NCI-H2081 (cell line): Measurements from ENCODE around the gene WWP2.
A peak's percentile ranks its signal among the peaks of the same experiment; 100 is the strongest.
"Not testable (repeated sequence)": the region's sequence is repeated elsewhere in the genome, so short reads cannot be mapped to it uniquely, and the experiment has no call there.

Source experiments
- DNase-seq, 2 experiments: peaks; one replicate each; lab custom pipeline; 2025; lab: John Stamatoyannopoulos, UW

The WWP2 gene

DNA sequence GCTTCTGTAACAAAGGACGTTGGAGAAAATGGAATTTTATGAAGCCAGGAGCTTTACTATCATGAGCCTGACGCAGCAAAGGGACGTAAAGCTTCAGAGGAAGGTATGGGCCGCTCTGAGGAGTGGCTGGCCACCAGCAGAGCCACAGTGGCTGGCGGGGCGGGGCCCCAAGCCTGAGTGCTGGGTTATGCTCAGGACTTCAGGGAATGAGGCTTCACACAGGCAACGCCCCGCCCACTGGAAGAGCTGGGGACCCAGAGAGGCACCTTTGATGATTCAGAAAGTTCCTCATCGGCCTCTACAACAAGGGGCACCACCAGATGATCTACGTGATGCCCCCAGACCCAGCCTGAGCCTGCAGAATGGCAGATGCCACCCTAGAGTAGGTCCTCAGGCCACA lies 16.2 kb upstream of the WWP2 start:
- no peak for DNase-seq

- DNase-seq = no peak
Observed at GRCh38 chr16:69747115-69747514, 15.0 kb upstream of the WWP2 start.

- DNase-seq = no peak
Observed at GRCh38 chr16:69748694-69749345, 13.3 kb upstream of the WWP2 start.

DNA sequence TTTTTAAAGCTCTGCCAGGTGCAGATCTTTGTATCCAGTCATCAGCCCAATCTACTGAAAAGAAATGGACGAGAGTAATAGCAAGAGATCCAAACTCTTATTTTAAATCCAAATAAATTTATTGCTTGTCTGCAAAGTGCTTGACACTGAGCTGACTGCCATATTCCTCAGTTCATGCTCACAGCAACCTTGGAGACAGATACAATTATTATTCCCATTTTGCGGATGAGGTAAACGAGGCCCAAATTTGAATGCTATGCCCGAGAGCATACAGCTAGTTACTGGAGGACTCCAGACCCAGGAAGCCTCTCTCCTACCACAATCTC lies 8.0 kb upstream of the WWP2 start:
- no peak for DNase-seq

GRCh38 chr16:69754469-69755310 lies 7.4 kb upstream of the WWP2 start, which contains the start of gene NOB1:
NOB1 (minus strand) TSS chr16:69754926; CDS start chr16:69754910, 16 bp downstream.
- peak; percentile 92 for DNase-seq

- no peak for DNase-seq
Observed at GRCh38 chr16:69756705-69757104, 5.4 kb upstream of the WWP2 start.

- not testable (repeated sequence) for DNase-seq
Observed at GRCh38 chr16:69757375-69757774, 4.8 kb upstream of the WWP2 start.

DNA sequence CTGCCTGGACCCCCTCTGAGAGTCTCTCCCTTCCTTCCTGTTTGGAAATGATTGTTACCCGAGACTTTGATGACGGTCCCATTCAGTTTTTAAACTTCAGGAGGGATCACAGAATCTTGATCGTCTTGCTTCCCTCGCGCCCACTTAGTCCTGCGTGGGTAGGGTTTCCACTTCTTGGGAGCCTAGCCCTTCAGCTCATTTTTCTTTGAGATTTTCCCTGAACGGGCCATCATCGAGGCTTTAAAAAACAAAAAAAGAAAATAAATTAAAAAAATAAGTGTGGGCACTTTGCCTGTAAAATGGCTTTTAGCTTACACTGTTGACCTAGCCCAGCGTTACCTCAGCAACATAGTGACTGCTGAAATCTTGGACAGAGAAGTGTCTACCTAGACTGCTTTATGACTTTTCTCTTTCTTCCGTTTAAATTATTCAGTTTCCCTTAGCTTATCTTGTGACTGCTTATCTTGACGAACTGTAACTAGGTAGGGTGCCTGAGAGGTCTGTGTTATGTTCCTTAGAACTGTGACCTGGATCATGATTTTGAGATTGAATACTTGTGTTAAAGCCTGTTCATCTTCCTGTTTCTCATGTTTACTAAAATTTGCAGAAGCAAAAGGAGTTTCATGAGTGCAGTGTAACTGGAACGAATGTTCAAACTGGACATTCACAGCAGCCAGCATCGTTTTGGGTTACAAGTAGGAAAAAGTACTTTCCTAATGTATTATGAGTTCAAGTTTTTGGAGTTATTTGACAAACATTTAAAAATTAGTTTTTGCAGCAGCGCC lies 874 bp downstream of the WWP2 start:
- DNase-seq = no peak

- DNase-seq = no peak
Observed at GRCh38 chr16:69763599-69763942, 1.4 kb downstream of the WWP2 start.

DNA sequence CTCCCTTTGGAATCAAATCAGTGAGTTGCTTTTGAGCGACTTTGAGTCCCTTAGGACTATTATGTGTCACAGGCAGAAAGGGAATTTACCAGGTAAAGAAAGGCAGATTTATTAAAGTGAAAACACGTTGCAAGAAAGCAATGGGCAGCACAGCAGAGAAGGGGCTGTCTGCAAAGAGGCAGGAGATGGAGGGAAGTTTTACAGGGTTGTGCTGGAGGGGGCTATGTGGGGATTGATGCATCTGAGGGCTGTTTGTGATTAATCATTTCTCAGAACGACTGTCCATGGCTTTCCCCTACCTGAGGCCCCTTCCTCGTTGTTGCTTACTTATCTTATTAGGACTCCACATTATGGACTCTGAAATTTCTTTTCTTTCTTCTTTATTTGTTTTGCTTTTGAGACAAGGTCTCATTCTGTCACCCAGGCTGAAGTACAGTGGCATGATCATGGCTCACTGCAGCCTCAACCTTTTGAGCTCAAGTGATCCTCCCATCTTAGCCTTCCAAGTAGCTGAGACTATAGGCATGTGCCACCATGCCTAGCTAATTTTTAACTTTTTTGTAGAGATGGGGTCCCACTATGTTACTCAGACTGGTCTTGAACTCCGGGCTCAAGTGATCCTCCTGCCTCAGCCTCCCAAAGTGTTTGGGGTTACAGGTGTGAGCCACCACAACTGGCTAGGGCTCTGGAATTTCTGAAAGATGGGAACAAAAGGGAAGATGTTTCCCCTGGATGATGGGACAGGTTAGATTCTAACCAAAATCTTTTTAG lies 5.5 kb downstream of the WWP2 start:
- DNase-seq = no peak

GRCh38 chr16:69768666-69769065 lies 6.5 kb downstream of the WWP2 start:
- no peak for DNase-seq

GRCh38 chr16:69769404-69769803 lies 7.3 kb downstream of the WWP2 start:
- DNase-seq = no peak

- DNase-seq = no peak
Observed at GRCh38 chr16:69771651-69771967, 9.5 kb downstream of the WWP2 start.

DNA sequence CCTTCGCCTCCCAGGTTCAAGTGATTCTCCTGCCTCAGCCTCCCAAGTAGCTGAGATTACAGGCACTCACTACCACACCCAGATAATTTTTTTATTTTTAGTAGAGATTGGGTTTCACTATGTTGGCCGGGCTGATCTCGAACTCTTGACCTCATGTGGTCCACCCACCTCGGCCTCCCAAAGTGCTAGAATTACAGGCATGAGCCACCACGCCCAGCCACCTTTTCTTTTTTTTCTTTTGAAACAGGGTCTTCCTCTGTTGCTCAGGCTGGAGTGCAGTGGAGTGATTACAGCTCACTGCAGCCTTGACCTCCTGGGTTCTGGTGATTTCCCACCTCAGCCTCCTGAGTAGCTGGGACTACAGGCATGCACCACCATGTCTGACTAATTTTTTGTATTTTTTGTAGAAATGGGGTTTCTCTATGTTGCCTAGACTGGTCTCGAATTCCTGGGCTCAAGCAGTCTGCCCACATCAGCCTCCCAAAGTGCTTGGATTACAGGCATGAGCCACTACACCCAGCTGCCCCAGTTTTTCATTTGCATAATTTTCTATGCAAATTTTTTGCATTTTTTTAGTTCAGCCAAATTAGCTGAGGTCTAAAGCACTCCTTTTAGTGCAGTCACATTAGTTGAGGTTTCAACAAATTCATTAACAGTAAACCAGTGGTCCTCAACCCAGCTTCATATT lies 11.3 kb downstream of the WWP2 start:
- DNase-seq = no peak

GRCh38 chr16:69775563-69775962 lies 13.4 kb downstream of the WWP2 start:
- DNase-seq = no peak

- DNase-seq = no peak
Observed at GRCh38 chr16:69779724-69780123, 17.6 kb downstream of the WWP2 start.

DNA sequence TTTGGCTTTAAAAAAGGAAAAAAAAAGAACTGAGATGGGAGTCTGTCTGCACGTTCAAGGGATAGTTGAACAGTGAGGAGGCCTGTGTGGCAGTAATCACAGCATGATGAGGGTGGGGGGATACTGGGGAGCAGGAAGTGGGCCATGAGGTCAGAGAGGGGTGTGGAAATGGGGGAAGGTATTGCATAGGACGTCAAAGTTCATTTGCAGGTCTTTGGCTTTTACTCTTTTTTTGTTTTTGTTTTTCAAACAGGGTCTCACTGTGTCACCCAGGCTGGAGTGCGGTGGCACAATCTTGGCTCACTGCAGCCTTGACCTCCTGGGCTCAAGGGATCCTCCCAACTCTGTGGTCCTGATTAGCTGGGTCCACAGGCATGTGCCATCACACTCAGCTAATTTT lies 19.0 kb downstream of the WWP2 start:
- no peak for DNase-seq

DNA sequence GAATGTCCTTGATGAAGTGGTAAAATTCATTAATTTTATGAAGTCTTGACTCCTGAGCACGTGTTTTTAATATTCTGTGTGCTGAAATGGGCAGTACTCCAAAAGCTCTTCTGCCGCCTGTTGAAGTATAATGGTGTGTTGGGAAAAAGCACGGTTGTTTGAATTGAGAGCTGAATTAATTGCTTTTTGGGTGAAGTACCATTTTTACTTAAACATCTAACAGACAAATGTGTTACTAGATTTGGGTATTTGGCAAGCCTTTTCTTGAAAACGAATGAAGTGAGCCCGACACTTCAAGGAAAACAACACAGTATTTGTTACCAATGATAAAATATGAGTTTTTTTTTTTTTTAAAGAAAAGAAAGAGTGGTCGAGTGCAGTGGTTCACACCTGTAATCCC lies 22.5 kb downstream of the WWP2 start:
- no peak for DNase-seq

GRCh38 chr16:69787883-69788282 lies 25.8 kb downstream of the WWP2 start:
- DNase-seq = no peak

GRCh38 chr16:69791391-69791847 lies 29.3 kb downstream of the WWP2 start:
- not testable (repeated sequence) for DNase-seq

DNA sequence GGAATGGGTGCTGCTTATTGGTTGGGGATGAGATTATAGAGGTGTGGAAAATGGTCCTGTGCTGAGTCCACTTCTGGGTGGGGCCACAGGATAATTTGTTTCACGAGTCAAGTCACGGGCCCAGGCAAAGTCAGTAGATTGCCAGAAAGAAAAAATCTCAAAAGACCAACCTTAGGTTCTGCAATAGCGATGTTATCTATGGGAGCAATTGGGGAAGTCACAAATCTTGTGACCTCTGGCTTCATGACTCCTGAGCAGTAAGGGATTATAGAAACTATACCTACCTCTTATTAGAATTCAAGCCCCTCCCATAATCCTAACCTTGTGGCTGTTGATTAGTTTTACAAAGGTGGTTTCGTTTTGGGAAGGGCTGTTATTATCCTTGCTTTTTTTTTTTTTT lies 31.4 kb downstream of the WWP2 start:
- DNase-seq = no peak

DNA sequence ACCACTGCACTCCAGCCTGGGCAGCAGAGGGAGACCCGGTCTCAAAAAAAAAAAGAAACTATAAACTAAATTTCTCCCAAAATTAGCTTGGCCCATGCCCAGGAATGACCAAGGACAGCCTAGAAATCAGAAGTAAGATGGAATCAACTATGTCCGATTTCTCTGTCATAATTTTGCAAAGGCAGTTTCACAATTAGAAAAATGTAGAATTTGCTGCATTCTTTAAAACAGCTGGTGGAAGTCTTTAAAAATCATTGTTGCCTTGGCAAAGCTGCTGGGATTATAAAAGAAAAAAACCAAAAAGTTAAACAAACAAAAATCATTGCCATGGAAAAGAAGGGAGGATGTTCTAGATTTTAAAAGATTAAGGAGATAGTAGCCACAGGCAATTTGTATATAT lies 32.4 kb downstream of the WWP2 start:
- DNase-seq = no peak
